Kidney glomerular epithelial cell (primary cell): ENCODE data around the gene RHBDD1.
A peak's percentile ranks its signal among the peaks of the same experiment; 100 is the strongest.

Experiments used
- DNase-seq: peaks from one replicate; lab custom pipeline; 2025; lab: John Stamatoyannopoulos, UW

Gene RHBDD1

GRCh38 chr2:226984750-226985582 lies 149.1 kb downstream of the RHBDD1 start:
- peak; percentile 80 for DNase-seq

DNA sequence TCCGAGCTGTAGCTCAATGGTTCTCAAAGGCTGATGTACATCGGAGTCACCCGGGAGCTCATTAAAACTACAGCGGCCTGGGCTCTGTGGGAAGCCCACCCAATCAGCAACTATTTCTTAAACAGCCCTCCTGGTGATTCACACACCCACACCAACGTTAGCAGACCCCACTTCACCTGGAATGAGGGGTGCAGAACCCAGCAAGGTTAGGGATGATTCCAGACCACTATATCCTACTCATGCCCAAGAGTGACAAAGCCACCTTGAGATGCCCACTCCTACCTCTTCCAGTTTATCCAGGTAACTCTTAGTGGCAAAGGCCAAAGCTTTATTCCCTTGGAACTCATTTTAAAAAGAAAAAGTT lies 149.7 kb downstream of the RHBDD1 start:
- DNase-seq = no peak

DNA sequence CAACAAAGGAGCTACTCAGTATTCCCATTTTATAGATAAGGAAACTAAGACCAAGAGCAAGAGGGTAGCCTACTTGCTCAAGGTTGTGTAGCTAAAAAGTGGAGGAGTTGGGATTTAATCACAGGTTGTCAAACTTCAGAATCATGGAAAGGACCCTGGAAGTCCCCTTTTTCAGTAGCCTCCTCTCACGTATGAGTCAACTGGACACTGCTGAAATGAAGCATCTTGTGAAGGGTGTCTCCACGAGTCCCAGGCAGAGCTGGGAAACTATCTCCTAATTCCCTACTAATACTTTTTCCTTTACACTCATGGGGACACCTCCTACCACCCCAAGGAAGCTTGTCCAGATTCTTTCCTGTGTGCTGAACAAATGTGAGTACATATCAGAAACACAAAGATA lies 155.8 kb downstream of the RHBDD1 start:
- no peak for DNase-seq

GRCh38 chr2:226993171-226993570 lies 157.3 kb downstream of the RHBDD1 start:
- DNase-seq = no peak

DNA sequence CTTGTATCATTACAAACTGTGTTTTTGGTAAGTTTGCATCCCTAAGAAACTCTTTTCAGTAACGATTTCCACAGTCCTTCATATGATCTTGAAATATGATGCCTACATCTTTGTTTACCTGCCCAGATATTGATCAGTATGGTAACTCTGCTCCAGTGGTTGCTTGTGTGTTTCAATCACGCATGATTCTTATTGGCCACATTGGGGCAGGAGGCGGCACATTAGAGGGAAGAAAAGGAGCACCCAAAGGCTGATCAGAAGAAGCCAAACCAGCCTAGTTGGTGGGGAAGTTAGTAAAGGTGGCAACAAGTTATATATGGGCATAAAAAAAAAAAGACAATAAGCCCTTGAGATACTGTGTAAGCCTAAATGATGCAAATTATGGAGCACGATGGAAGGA lies 158.9 kb downstream of the RHBDD1 start:
- no peak for DNase-seq

GRCh38 chr2:226995625-226996041 lies 159.8 kb downstream of the RHBDD1 start:
- no peak for DNase-seq

- DNase-seq = no peak
Measured at GRCh38 chr2:226999661-227000060, 163.8 kb downstream of the RHBDD1 start.

DNA sequence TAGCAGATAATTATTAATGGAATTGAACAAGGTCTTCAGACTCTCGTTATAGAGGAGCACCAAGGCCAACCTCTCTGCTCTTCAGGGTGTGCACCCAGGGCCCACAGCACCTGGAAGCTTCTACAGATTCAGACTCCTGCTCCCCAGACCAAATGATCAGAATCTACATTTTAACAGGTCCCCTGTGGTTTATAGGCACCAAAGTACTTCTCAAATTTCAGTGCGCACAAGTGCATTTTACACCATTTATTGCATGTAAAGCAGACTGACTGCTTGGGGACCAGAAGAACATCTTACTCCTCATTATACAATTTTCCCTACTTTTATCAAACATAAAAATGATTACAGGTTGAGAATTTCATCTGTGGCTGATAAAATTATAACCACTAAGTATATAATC lies 164.3 kb downstream of the RHBDD1 start:
- no peak for DNase-seq

DNA sequence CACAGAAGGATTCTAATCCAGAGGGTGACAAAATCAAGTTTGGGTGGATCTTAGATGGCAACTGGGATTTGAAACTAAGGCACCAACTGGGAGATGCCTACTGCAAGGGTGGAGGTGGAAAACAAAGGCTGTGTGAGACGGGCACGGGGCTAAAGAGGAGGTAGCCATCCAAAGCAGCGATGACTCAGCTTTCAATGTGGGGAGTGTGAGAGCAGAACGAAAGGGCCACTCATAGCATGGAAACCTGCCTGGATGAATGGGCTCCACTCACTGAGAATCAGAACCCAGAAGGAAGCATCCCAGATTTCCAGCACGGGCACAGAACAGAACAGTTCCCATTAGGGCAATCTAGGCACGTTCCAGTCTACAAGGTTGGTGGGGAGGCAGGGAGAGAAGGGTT lies 168.6 kb downstream of the RHBDD1 start:
- no peak for DNase-seq

- no peak for DNase-seq
Measured at GRCh38 chr2:227006189-227006897, 170.5 kb downstream of the RHBDD1 start.

GRCh38 chr2:227007148-227007547 lies 171.3 kb downstream of the RHBDD1 start:
- no peak for DNase-seq

- DNase-seq = no peak
Measured at GRCh38 chr2:227007940-227008339, 172.1 kb downstream of the RHBDD1 start.

- DNase-seq = no peak
Measured at GRCh38 chr2:227010433-227010832, 174.6 kb downstream of the RHBDD1 start.

DNA sequence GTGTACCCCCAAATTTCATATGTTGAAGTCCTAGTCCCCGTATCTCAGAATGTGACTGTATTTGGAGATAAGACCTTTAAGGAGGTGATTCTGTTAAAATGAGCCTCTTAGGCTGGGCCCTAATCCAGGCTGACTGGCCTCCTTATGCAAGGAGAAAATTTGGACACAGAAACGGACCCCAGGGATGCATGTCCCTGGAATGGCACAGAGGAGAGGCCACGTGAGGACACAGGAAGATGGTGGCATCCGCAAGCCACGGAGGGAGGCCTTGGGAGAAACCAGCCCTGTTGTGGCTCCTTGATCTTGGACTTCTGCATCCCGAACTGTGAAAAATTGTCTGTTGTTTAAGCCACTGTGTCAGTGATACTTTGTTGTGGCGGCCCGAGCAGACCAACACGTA lies 177.5 kb downstream of the RHBDD1 start:
- no peak for DNase-seq

DNA sequence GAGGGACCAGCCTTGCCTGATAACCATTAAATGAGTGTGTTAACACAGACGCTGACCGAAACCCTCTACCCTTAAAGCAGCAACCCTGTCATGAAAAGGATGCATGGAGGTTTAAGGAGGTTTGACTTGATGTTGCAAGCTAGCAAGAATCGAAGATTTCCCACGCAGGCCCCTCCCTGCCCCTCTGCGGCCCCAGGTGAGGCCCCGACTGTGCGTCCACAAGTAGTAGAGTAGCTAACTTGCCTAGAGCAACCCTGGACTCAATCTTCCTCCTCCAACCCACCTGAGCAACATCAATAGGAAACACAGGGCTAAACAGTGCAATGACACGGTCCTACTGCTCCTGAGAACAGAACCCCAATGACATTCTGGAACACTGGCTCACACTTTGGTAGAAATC lies 178.0 kb downstream of the RHBDD1 start:
- no peak for DNase-seq

- no peak for DNase-seq
Measured at GRCh38 chr2:227016894-227017293, 181.0 kb downstream of the RHBDD1 start.

- no peak for DNase-seq
Measured at GRCh38 chr2:227020416-227020815, 184.6 kb downstream of the RHBDD1 start.

GRCh38 chr2:227022608-227023007 lies 186.8 kb downstream of the RHBDD1 start:
- peak; percentile 35 for DNase-seq

DNA sequence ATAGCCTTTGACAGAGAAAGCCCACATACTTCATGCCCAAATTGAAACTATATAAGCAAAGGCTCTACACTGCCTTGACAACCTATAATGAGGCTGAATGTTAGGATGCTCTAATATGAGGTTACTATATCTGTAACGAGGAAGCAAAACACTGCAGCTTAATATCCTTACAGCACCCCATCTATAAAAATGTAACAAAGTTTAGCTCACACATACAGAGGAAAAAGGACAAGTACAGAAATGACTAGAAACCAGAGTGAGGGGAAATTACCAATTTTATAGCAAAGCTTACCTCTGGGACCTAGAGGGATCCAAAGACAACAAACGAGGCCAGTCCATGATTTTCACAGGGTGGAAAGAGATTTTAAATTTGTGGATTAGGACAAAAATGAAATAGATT lies 189.7 kb downstream of the RHBDD1 start:
- no peak for DNase-seq

DNA sequence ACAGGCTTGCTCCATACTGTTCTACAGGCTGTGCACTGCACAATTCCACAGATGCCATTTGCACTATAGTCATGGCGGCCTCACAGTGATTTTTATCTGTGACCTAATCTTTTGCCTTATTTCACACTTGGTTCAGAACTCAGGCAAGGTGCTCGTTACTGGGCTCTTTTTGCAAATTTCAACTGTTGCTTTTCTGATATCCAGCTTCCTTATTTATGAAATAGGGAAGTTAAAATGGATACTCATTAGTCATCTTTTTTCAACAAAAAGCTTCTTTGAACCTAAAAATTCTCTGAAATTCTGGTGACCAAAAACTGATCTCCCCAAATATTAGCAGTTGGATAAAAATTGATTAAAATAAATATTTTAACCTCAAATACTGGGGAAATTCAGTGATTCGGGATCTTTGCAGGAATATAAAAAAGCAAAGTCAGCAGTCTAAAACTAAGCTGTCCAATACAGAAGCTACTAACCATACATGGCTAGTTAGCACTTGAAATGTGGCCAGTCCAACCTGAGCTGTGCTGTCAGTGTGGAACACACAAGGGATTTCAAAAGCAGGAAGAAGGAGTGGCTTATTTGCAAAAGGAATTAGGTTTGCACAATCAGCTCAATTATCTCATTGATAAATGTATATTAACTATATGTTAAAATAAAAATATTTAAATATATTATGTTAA lies 193.7 kb downstream of the RHBDD1 start:
- no peak for DNase-seq

- DNase-seq = no peak
Measured at GRCh38 chr2:227030789-227031188, 194.9 kb downstream of the RHBDD1 start.

DNA sequence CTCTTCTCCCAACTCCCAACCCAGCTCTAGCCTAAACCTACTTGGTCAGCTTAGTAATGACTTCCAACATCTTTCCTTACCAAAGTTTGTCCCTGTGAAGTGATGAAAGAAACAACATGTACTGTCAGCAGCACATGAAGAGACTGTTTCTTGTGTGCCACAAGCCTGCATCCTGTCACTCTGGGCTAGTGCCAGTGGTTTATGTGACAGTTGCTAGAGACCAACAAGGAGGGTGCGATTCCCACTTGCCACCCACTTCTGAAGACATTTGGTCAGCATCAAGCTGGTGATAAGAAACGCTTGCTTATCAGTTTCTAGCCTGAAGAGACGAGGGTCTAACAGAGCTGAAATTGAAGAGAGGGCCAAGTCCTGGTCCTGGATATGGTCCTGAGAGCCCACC lies 195.5 kb downstream of the RHBDD1 start:
- DNase-seq = no peak
